Activated B cell treated with CpG ODN at 0.5 μM for 24 hours (primary cell): ENCODE results near the gene HSPB7. TPM values are rescaled to one million over a fixed set of nuclear protein-coding genes. Genes with fewer than 3 reads are reported as not detected.

Experiments
- ATAC-seq: fragments of 200-7000 bp; cut with Tn5 transposase; one replicate; pipeline ENCODE4 v1.10.0; 2021; ENCODE audit warnings: low read depth, mild to moderate bottlenecking, moderate library complexity
- CTCF ChIA-PET: fragments of 350-600 bp; sonication (Branson Sonifier 250); formaldehyde crosslinking; loops from one replicate; lab custom pipeline; 2021; ENCODE audit warnings: antibody characterized with exemption; lab: Charles Lee
- POLR2A ChIA-PET: fragments of 350-600 bp; sonication (Branson Sonifier 250); formaldehyde crosslinking; loops from one replicate; lab custom pipeline; 2021; ENCODE audit warnings: antibody characterized with exemption; lab: Charles Lee
- DNase-seq: peaks from one replicate; pipeline ENCODE4 v3.0.0; 2022
- H3K27ac Mint-ChIP-seq: one replicate; pipeline ENCODE4 v1.8.0; 2020; ENCODE audit warnings: mixed read lengths
- H3K27me3 Mint-ChIP-seq: one replicate; pipeline ENCODE4 v1.8.0; 2021; ENCODE audit warnings: mixed read lengths
- H3K36me3 Mint-ChIP-seq: one replicate; pipeline ENCODE4 v1.8.0; 2021; ENCODE audit warnings: low read depth, mixed read lengths
- H3K4me1 Mint-ChIP-seq: one replicate; pipeline ENCODE4 v1.8.0; 2021; ENCODE audit warnings: mixed read lengths
- H3K4me3 Mint-ChIP-seq: one replicate; pipeline ENCODE4 v1.8.0; 2020; ENCODE audit warnings: mild to moderate bottlenecking, mixed read lengths
- H3K9me3 Mint-ChIP-seq: one replicate; pipeline ENCODE4 v1.8.0; 2020; ENCODE audit warnings: mixed read lengths
- CTCF ChIP-seq: fragments of 200-600 bp; IDR thresholded peaks from one replicate; pipeline ENCODE4 v1.8.0; 2022; ENCODE audit warnings: antibody characterized with exemption, mild to moderate bottlenecking
- intact Hi-C: fragments of 100-400 bp; cut with micrococcal nuclease; formaldehyde crosslinking; loops from one replicate; pipeline ENCODE4 v1.15.1; 2024
- total RNA-seq: library from RNA; stranded (reverse); gene quantifications from 2 replicates; pipeline ENCODE4 v1.2.3, GENCODE V29; 2022

The HSPB7 gene
- total RNA-seq, 1 donor from 2014 or later = not detected

GRCh38 chr1:16020325-16020724 is 2.5 kb upstream of the HSPB7 start:
- ATAC-seq = no peak
- no peaks in the 10 kb centered on the region for H3K36me3 Mint-ChIP-seq
- H3K9me3 Mint-ChIP-seq = no peaks in the 10 kb centered on the region
- ChIA-PET POLR2A (no interaction called here), CTCF (no interaction called here)
- no peak for TF ChIP-seq CTCF
- no peak overlapping the region for H3K4me3 Mint-ChIP-seq
- peaks cover under 1% of the 10 kb centered on the region for H3K4me1 Mint-ChIP-seq
- no peak overlapping the region for H3K27ac Mint-ChIP-seq
- DNase-seq = no peak
- intact Hi-C loops = no loop called here
- peaks cover 3% of the 10 kb centered on the region for H3K27me3 Mint-ChIP-seq

DNA sequence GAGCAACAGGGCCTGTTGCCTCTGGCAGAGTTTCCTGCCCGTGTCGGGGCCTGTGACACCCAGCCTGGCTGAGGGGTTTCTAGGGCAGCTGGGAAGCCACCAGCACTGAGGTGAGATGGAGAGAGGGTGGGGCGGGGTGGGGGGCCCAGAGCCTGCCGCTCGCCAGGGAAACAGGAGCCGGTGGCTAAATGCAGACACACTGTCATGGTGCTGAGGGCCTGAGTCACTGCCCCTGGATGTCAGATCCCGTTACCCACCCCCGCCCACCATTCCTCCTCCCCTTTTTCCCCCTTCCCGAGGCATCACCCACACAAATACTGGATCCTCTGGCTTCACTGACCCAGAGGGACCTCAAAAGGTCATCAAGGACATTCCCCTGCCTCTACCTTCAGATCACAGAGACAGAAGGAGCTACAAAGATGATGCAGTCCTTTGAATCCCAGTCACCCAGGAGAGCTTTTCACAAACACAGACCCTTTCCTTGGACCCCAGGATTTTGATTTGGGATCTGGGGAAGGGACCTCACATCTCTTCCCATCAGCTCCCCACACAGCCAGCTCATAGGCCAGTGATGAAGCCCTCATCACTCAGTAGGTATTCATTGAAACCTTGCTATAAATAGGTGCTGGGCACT is 1.9 kb upstream of the HSPB7 start:
- ChIA-PET POLR2A (no interaction called here), CTCF (no interaction called here)
- H3K4me3 Mint-ChIP-seq = no peak overlapping the region
- DNase-seq (no peak), ATAC-seq (no peak)
- no peak for TF ChIP-seq CTCF
- peaks cover 3% of the 10 kb centered on the region for H3K27me3 Mint-ChIP-seq
- H3K36me3 Mint-ChIP-seq = no peaks in the 10 kb centered on the region
- intact Hi-C loops = no loop called here
- H3K4me1 Mint-ChIP-seq = peaks cover 6% of the 10 kb centered on the region
- no peaks in the 10 kb centered on the region for H3K9me3 Mint-ChIP-seq
- H3K27ac Mint-ChIP-seq = no peak overlapping the region

DNA sequence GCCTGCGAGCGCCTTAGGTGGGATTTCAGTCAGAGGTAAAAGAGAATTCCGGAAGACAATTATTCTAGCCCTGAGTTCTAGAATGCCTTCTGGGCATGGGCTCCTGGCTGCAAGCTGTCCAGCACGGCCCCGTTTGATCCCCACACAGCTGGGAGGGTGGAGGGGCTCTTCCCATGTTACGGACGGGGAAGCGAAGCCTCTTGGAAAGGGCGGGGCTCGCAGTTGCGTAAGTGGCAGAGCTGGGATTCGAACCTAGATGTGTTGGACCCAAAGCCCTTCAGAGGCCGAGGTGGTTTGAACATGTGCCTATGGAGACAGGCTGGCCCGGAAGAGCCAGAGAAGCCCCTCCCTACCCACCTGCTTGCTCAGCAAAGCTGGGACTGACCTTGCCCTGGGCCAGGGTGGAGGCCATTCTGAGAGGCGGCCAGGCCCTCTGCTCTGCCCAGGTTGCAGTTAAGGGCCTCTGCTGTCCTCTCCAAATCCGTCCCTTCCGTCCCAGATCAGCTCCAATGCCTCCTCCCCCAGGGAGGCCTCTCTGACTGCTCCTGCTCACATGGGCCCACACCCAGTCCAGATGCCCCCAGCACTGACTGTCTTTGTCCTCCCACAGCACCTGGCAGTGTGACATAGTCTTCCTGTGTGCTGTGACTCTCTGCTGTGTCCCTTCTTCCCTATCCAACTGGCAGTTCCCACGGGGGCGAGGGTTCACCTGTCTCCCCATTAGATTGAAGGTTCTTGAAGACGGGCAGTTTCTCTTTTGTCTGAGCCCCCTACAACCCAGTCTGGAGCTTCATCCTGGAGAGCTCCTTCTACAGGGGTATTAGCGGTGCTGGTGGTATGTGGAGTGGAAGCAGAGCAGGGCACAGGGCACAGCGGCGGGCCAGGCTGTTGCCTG is 1.2 kb upstream of the HSPB7 start:
- POLR2A ChIA-PET = no interaction called here
- CTCF ChIA-PET = no interaction called here
- ATAC-seq = no peak
- TF ChIP-seq CTCF = no peak
- intact Hi-C loops = no loop called here
- Mint-ChIP-seq H3K36me3 (no peaks in the 10 kb centered on the region), H3K9me3 (no peaks in the 10 kb centered on the region), H3K27me3 (peaks cover 3% of the 10 kb centered on the region), H3K4me3 (no peak overlapping the region), H3K27ac (no peak overlapping the region), H3K4me1 (peaks cover 13% of the 10 kb centered on the region)
- no peak for DNase-seq

GRCh38 chr1:16018308-16018707 is 465 bp upstream of the HSPB7 start:
- Mint-ChIP-seq H3K27me3 (peaks cover 3% of the 10 kb centered on the region), H3K36me3 (no peaks in the 10 kb centered on the region), H3K4me1 (peaks cover 19% of the 10 kb centered on the region), H3K4me3 (no peak overlapping the region), H3K9me3 (no peaks in the 10 kb centered on the region), H3K27ac (no peak overlapping the region)
- intact Hi-C loops = no loop called here
- ATAC-seq = no peak
- no peak for DNase-seq
- no peak for TF ChIP-seq CTCF
- POLR2A ChIA-PET = no interaction called here
- CTCF ChIA-PET = no interaction called here

- intact Hi-C loops = no loop called here
- Mint-ChIP-seq H3K36me3 (no peaks in the 10 kb centered on the region), H3K4me3 (no peak overlapping the region), H3K4me1 (peaks cover 25% of the 10 kb centered on the region), H3K9me3 (no peaks in the 10 kb centered on the region), H3K27ac (no peak overlapping the region), H3K27me3 (peaks cover 3% of the 10 kb centered on the region)
- no peak for TF ChIP-seq CTCF
- no peak for DNase-seq
- no peak for ATAC-seq
- POLR2A ChIA-PET = no interaction called here
- CTCF ChIA-PET = no interaction called here
These were observed 775 bp downstream of the HSPB7 start for GRCh38 chr1:16017076-16017460.
